ENCODE measurements around the gene SPIN1.

DNA sequence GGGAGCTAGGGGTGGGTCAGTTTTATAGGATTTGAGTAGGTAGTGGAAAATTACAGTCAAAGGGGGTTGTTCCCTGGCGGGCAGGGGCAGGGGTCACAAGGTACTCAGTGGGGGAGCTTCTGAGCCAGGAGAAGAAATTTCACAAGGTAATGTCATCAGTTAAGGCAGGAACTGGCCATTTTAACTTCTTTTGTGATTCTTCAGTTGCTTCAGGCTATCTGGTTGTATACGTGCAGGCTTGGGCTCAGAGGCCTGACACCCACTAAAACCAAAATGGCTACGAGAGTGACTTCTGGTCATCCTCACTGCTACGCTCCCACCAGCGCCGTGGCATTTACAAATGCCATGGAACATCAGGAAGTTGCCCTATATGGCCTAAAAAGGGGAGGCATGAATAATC lies 126.0 kb downstream of the SPIN1 start:
- TF ChIP-seq EZH2 (IDR thresholded peaks at IDR 0.05; ENCODE audit: insufficient read depth, poor library complexity, severe bottlenecking) (no peak), EZH2phosphoT487 (IDR thresholded peaks at IDR 0.05; ENCODE audit: insufficient read depth, low read depth) (no peak)

Data from GM23248 (cell line).